Kidney (tissue), 14 donors: ENCODE results near the gene TNFRSF1B. TPM values are rescaled to one million over a fixed set of nuclear protein-coding genes. Genes with fewer than 3 reads are reported as not detected.

Experiments
- DNase-seq, 5 donors: peaks; one replicate each; pipeline ENCODE4 v3.0.0-alpha.2; 2013 to 2020
- FAIRE-seq: peaks from 2 replicates; lab custom pipeline; 2012; peaks lifted over from hg19 to GRCh38; lab: Jason Lieb, UNC
- H3K27ac ChIP-seq, 2 donors: one replicate each; pipeline ENCODE4 v1.7.0; 2013; ENCODE audit warnings: low read depth in 2 of 2, low read length in 2 of 2, inconsistent platforms in 1 of 2
- H3K27me3 ChIP-seq: one replicate; pipeline ENCODE4 v1.7.1; 2013; ENCODE audit warnings: low read length, inconsistent platforms; ENCODE audit not compliant: control insufficient read depth, insufficient read depth
- H3K36me3 ChIP-seq, 3 donors: one replicate each; pipeline versions ENCODE4 v1.7.0 to v1.7.1; 2013; ENCODE audit warnings: low read length in 3 of 3, control low read depth in 1 of 3, inconsistent platforms in 1 of 3; ENCODE audit not compliant: insufficient read depth in 3 of 3, control insufficient read depth in 2 of 3
- H3K4me1 ChIP-seq, 3 donors: one replicate each; pipeline versions ENCODE4 v1.7.0 to v1.7.1; 2013; ENCODE audit warnings: low read length in 3 of 3, inconsistent platforms in 1 of 3, low read depth in 1 of 3; ENCODE audit not compliant: control insufficient read depth in 2 of 3, insufficient read depth in 2 of 3
- H3K4me3 ChIP-seq, 3 donors: one replicate each; pipeline versions ENCODE4 v1.7.0 to v1.8.1; 2013; ENCODE audit warnings: low read length in 3 of 3, control low read depth in 1 of 3, inconsistent platforms in 1 of 3
- H3K9ac ChIP-seq, 3 donors: one replicate each; pipeline versions ENCODE4 v1.7.0 to v1.7.1; 2013; ENCODE audit warnings: low read length in 3 of 3, control low read depth in 1 of 3, inconsistent platforms in 1 of 3
- H3K9me3 ChIP-seq, 3 donors: one replicate each; pipeline versions ENCODE4 v1.7.0 to v1.7.1; 2013; ENCODE audit warnings: low read length in 3 of 3, control low read depth in 1 of 3, inconsistent platforms in 1 of 3; ENCODE audit not compliant: control insufficient read depth in 2 of 3, insufficient read depth in 1 of 3
- intact Hi-C: fragments of 100-400 bp; cut with DNase I; formaldehyde crosslinking; loops from one replicate; pipeline ENCODE4 v1.11.1; 2022
- polyA plus RNA-seq: library from polyadenylated mRNA; stranded (reverse); fragments of 350-450 nt; fragmentation: Illumina TruSeq; extraction: RNeasy Lipid Tissue Mini Kit (QIAGEN cat#74804); gene quantifications from one replicate; pipeline ENCODE4 v1.2.3, GENCODE V29; 2014; ENCODE audit warnings: low read depth, low replicate concordance; ENCODE audit not compliant: insufficient read depth
- total RNA-seq: library from RNA; stranded (reverse); fragmentation: NEBNext Ultra II Directional; extraction: Animal tissue kit (Norgen Biotek cat#: 25700); gene quantifications from one replicate; pipeline ENCODE4 v1.2.1, GENCODE V29; 2021
- TF ChIP-seq, protein P1 (sequence below): IDR thresholded peaks from 3 replicates; pipeline ENCODE4 v1.5.1; 2012; ENCODE audit warnings: mild to moderate bottlenecking, moderate library complexity, borderline replicate concordance; ENCODE audit not compliant: insufficient read depth; ENCODE audit errors: extremely low read depth
- donor health status: control.
- donor health status: control.
- donor health status: control.
- donor health status: control.
- donor health status: control.
- donor health status: DM: yes; HTN: yes; CAD: no.
- donor health status: Normal renal cell carcinoma (clear cell type).

Gene TNFRSF1B
- total and polyA plus RNA-seq, 2 donors from 2014 or later: 7.7 to 47.1 TPM

DNA sequence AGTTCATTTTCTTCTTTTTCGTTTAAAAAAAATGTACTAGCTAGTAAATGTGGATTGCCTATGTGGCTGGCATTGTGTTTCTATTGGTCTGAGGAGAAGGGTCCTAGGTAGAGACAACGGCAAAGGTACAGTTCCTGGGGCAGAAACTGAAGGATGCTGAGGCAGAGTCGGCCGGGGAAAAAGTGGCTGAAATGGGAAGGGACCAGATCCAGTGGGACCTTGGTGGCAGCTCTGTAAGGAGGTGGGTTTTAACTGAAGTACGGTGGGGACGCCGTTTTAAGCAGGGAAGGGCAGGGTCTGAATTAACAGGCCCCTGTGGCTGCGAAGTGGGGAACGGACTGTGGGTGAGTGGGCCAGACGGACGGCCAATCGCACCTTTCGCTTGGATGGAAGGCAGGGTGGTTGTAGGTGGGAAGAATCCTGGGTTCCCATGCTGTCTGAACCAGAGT is 62.6 kb downstream of the TNFRSF1B start:
- intact Hi-C loops: no loop called here
- H3K9me3 ChIP-seq: no peaks in the 10 kb centered on the region
- H3K36me3 ChIP-seq: no peaks in the 10 kb centered on the region
- H3K27me3 ChIP-seq: no peaks in the 10 kb centered on the region
- H3K27ac ChIP-seq: no peak overlapping the region
- no peak for DNase-seq
- TF ChIP-seq, protein P1, sequence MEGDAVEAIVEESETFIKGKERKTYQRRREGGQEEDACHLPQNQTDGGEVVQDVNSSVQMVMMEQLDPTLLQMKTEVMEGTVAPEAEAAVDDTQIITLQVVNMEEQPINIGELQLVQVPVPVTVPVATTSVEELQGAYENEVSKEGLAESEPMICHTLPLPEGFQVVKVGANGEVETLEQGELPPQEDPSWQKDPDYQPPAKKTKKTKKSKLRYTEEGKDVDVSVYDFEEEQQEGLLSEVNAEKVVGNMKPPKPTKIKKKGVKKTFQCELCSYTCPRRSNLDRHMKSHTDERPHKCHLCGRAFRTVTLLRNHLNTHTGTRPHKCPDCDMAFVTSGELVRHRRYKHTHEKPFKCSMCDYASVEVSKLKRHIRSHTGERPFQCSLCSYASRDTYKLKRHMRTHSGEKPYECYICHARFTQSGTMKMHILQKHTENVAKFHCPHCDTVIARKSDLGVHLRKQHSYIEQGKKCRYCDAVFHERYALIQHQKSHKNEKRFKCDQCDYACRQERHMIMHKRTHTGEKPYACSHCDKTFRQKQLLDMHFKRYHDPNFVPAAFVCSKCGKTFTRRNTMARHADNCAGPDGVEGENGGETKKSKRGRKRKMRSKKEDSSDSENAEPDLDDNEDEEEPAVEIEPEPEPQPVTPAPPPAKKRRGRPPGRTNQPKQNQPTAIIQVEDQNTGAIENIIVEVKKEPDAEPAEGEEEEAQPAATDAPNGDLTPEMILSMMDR: no peak
- H3K4me3 ChIP-seq: peak overlapping the region in 1 of 3 donors; percentile 93
- peak overlapping the region in 1 of 3 donors; percentile 34 for H3K9ac ChIP-seq
- FAIRE-seq: no peak
- peaks cover 0 to 5% (median 0%) of the 10 kb centered on the region in 3 donors for H3K4me1 ChIP-seq

DNA sequence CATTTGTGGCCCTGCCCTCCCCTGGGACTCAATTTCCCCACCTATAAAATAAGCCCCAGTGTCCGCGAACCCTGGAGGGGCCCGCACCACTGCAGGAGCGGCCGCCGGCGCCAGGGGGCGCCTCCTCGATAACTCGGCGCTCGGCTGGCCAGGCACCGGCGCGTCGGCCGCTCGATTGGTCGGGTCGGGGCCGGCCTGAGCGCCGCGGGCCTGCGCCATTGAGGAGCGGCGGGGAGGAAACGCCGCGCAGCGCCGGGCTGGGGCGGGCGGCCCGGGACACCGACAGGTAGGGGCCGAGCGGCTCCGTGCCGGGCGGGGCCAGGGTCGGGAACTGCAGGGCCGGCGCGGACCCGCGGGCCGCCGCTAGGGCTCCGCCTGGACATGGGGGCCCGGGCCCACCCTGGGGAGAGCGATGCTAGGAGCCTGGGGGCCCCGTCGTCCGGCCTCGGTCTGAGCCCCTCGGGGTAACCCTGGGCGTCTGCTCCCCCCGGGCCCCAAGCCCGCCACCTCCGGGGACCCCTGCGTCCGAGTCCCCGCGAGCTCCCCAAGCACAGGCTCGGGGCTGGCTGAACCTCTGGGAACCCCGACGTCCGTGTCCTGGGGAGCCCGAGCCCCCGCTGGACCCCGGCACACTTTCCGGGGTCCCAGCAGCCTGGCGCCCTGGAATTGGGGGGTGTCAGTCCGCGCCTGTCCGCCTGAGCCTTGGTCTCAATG is 63.2 kb downstream of the TNFRSF1B start, which contains the start of gene VPS13D:
Gene VPS13D, plus strand, starts transcription at position 196 of the 714 bp plus-strand sequence. CDS start 4,237 bp downstream, outside the sequence.
- DNase-seq (peak; percentile 74 to 95 (median 86)), FAIRE-seq (no peak)
- no peaks in the 10 kb centered on the region for H3K27me3 ChIP-seq
- intact Hi-C loops: no loop called here
- peak within 1 kb of the TSS; percentile 49 to 95 (median 90) for H3K9ac ChIP-seq
- H3K27ac ChIP-seq: peak within 1 kb of the TSS; percentile 79 to 86
- TF ChIP-seq, protein P1: peak; percentile 92
- H3K4me3 ChIP-seq: peak within 1 kb of the TSS; percentile 79 to 97 (median 93)
- H3K9me3 ChIP-seq: no peaks in the 10 kb centered on the region
- peaks cover 0 to 5% (median 0%) of the 10 kb centered on the region in 3 donors for H3K4me1 ChIP-seq
- H3K36me3 ChIP-seq: no peaks in the 10 kb centered on the region

DNA sequence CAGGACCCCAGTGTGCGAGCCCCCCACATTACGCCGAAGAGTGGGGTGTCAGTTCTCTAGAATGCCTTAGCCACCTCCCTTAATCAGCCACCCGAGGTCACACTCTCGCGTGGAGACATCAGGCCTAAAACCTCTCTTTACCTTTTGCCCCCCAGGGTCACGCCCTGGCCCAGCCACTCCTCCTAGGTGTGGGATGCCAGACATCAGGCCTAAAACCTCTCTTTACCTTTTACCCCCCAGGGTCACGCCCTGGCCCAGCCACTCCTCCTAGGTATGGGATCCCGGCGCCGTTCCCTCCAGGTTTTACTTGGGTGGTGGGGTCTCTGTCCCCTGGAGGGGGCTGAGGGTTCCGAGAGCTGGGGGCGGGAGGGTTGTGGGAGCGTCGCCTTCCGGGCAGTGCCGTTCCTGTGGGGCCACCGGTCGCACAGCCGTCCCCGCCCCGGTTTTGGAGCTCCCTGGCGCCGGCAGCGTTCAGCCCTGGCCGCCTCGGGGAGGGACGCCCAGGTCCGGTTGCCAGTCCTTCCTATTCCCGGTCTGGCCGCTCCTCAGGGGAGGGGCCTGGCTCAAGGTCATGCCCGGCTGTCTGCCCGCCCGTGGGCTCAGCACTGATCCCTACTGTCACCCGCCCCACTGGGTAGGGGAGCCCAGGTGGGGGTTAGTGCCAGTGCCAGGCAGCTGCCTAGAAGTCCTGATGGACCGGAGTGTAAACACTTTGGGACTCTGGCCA is 63.9 kb downstream of the TNFRSF1B start:
- Histone ChIP-seq H3K4me1 (peaks cover 0 to 5% (median 0%) of the 10 kb centered on the region in 3 donors), H3K27me3 (no peaks in the 10 kb centered on the region), H3K9ac (peak overlapping the region; percentile 49 to 95 (median 90)), H3K27ac (peak overlapping the region; percentile 79 to 86), H3K36me3 (no peaks in the 10 kb centered on the region), H3K9me3 (no peaks in the 10 kb centered on the region), H3K4me3 (peak overlapping the region; percentile 79 to 97 (median 93))
- TF ChIP-seq, protein P1: no peak
- DNase-seq (peak; percentile 14 to 84 (median 44)), FAIRE-seq (no peak)
- intact Hi-C loops: no loop called here
